Endometrium (tissue), 2 donors: ENCODE data around the gene SLC25A51.
"Not testable (repeated sequence)": the region's sequence is repeated elsewhere in the genome, so short reads cannot be mapped to it uniquely, and the experiment has no call there.

Experiments
- FAIRE-seq: peaks from 2 replicates; lab custom pipeline; 2012; peaks lifted over from hg19 to GRCh38; lab: Jason Lieb, UNC
- donor health status: control.
- donor health status: control.

SLC25A51 gene

DNA sequence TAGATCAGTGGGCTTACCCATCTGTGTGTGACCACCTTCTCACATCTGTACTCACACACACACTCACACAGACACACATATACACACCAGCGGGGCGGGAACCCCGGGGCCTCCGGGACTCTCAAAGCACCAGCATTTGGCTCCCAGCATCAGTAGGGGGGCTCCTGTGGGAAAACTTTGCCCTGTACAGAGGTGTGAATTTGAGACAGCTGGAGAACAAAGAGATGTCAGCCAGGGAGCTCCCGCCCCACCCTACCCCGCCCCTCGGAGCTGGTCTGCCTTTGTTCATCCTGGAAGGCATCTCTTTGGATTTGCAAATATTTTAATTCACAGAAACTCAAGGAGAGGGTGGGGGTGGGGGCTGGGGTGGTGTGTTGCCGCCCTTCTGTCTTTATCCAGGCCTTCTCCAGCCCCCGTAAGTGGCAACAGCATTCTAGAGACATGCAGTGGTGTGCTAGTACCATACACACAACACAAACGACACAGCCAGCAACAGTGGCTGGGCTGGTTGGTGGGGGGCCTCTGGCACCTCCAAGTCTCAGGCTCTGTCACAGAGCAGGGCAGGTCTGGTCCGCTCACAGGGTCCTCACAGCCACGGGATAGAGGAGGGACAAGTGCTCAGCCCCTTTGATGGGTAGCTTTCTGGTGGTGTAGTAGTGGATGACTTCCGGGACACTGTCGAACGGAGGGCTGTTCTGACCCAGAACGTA, 15.5 kb upstream of the SLC25A51 start:
- no peak for FAIRE-seq

DNA sequence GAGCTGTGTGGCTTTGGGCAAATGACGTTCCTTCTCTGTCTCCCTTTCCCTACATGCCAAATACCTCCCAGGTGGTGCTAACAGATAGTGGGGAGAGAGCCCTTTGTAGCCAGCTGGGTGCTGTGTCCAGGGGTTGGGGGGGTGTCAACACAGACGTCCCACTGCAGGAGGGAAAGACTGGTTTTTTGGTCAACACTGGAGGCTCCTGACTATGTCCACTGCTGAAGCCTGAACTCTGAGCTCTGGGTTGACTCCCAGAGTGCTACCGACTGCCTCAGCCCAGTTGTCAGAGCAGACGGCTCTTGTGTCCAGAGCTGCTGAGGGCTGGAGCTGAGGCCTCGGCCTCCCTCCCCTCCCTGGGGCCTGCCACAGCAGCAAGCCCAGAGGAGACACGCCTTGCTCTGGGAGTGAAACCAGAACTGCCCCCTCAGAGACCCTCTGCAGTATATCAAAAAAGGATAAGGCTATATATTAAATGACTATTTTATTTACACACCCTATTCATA, 14.8 kb upstream of the SLC25A51 start:
- FAIRE-seq, result no peak

GRCh38 chr9:37917801-37918664, 14.1 kb upstream of the SLC25A51 start:
- FAIRE-seq, result no peak

DNA sequence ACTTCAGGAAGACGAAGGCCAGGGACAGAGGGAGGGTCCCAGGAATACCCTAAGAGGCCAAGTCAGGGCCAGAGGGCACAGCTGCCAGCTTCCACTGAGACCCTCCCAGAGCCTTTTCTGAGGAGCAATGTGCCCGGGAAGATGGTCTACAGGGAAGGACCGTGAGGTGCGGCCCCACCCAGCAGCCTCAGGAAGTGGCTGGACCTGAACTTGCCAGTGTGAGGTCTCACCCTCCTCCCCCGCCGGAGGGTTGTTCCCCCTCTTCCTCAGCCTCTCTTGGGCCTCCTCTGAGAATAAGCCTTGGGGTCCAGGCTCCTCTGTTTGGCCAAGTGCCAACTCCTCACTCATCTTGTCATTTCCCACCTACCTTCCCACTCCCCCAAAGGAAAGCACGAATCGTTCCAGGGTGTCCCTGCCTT, 13.4 kb upstream of the SLC25A51 start:
- FAIRE-seq, result no peak

DNA sequence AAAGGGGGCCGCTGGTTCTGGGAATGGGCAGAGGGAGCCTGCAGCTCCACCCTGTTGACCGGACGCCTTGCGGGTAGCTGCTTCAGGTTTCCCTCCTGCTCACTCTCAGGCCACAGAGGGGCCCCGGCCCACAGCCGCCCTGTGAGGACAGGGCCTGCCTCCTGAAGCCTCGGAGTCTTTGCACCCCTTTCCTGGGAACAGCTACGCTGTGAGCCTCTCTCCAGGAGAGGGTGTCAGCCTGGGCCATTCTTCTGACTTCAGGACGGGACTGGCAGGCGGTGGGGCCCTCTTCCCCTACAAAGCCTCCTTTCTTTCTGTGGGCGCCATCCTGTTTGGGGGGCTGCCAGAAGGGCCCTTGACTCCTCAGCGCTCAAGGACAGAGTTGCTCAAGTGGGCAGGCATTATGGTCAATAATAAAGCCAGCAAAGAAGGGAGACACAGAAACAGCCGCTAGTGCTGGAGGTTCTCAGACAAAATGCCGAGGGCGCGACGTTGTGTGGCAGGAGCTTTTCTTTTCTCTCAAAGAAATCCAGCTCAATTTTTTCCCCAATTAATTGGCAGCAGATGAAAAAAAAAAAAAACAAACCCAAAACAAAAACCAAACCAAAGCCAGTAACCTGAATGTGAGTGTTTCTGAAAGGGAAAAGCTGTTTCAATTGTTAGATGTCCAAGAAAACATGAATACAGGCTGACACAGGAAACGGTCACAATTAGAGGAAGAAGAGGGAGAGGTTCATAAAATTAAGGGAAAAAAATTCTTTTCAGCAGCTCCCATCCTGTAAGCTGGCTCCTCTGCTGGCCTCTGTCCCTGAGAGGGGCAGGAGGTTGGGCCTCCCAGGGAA, 12.8 kb upstream of the SLC25A51 start:
- FAIRE-seq, result no peak

GRCh38 chr9:37915911-37916470, 12.1 kb upstream of the SLC25A51 start:
- FAIRE-seq, result no peak

DNA sequence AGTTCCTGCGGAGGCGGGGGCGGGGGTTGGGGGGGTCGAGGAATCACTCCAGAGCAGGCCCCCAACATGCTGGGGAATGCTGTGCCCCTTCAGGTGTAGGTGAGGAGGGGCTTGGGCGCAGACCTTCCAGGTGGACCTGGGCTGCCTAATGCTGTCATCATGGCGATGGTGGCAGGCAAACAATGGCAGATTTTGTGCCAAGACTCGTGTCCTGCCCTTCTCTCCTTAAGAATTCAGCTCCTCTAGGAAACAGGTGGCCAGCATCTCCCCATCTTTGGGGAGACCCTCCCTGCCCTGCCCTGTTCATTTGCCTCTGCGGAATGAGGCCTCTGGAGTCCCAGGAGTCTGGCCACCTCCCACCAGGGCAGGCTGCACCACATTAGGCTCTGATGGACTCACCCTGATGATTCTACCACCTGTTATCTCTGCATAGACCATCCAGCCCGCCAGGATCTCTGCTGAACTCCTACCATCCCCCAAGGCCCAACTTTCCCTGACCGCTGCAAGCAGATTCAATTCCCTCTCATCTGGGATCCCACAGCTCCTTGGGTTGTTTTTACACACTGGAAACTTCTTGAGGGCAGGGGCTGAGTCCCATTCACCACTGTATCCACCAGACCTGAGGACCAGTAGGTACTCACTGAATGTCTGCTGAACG, 10.9 kb upstream of the SLC25A51 start:
- no peak for FAIRE-seq

- no peak for FAIRE-seq
Measured at GRCh38 chr9:37914154-37914551, 10.2 kb upstream of the SLC25A51 start.

GRCh38 chr9:37913480-37914153, 9.7 kb upstream of the SLC25A51 start:
- no peak for FAIRE-seq

GRCh38 chr9:37911271-37911681, 7.3 kb upstream of the SLC25A51 start:
- FAIRE-seq, result no peak

GRCh38 chr9:37910271-37910670, 6.3 kb upstream of the SLC25A51 start:
- FAIRE-seq, result no peak

DNA sequence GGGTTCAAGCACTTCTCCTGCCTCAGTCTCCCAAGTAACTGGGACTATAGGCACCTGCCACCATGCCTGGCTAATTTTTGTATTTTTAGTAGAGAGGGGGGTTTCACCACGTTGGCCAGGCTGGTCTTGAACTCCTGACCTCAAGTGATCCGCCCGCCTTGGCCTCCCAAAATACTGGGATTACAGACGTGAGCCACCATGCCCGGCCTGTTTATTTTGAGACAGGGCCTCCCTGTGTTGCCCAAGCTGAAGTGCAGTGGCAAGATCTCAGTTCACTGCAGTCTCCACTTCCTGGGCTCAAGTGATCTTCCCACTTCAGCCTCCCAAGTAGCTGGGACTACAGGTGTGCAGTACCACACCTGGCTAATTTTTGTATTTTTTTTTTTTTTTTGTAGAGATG, 5.9 kb upstream of the SLC25A51 start:
- FAIRE-seq, result not testable (repeated sequence)

DNA sequence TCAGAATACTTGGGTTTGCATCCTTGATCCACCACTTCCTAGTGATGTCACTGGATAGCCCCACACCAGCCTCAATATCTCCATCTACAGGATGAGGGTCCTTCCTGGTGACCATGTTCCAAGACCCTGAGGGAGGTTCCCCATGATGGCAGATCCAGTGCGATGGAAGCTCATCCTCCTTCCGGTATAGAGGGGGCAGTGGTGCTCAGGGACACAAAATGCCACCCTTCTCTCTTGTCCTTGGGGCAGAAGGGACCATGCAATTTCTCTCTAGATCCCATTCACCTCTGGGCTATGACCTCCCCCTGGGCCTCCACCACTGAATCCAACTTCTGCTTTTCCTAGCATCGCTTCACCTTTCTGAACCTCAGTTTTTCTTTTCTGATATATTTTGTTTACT, 5.4 kb upstream of the SLC25A51 start:
- FAIRE-seq, result no peak

- no peak for FAIRE-seq
Measured at GRCh38 chr9:37908698-37909186, 4.8 kb upstream of the SLC25A51 start.

- no peak for FAIRE-seq
Measured at GRCh38 chr9:37908283-37908682, 4.4 kb upstream of the SLC25A51 start.

DNA sequence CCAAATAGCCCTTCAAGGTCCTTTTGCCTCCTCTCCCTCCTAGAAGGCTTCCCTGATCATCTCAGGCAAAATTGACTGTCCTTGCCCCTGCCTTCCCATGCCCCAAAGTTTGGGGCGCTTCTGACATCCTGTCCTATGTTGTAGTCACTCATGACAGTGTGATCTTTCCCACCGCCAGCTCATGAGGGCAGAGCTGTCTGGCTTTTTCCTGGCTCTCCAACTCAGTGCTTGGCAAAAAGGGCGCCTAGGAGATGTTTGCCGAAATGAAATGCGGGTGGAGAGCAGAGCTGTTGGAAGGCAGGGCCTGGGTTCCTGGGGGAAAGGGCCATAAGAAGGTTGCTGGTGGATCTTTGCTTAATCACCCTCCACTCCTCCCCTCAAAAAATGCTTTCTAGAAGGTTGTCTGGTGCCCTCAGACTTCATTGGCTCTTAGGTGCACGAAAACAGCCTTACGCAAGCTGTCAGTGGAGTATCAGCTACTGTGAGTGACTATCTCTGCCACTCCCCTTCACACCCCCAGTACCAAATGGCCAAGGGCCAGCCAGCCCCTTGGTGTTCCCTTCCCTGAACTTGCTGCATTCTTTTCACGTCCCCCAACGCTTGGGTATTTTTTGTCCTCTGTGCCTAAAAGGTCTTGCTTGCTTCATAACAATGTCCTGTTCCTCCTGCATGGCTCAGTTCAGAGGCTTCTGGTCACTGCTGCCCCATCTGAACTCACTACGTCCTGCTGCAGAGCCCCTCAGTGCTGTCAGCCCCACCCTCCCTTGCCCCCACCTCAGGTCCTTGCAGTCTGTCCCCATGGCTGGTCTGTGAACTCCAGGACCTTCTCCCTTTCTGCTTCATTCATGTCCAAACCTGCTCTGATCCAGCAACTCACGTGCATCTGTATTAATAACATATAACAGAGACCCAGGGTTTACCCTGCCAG, 2.6 kb upstream of the SLC25A51 start:
- no peak for FAIRE-seq

- FAIRE-seq, result no peak
Measured at GRCh38 chr9:37905776-37906175, 1.8 kb upstream of the SLC25A51 start.

DNA sequence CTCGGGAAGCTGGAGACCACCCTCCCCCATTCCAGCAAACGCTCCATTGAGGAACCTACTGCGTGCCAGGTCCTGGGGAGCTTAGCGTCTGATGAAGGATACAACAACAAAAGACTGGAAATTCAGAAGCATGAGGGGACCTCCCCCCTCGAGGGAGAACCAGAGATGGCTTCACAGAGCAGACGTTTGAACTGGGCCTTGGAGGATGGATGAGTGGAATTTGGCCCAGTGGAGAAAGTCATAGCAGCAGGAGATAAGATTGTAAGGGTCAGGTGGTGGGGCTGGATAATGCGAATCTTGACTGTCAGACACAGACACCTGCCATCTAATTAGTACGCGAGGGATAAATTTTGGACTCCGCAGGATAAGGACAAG, 1.2 kb upstream of the SLC25A51 start:
- FAIRE-seq, result no peak

DNA sequence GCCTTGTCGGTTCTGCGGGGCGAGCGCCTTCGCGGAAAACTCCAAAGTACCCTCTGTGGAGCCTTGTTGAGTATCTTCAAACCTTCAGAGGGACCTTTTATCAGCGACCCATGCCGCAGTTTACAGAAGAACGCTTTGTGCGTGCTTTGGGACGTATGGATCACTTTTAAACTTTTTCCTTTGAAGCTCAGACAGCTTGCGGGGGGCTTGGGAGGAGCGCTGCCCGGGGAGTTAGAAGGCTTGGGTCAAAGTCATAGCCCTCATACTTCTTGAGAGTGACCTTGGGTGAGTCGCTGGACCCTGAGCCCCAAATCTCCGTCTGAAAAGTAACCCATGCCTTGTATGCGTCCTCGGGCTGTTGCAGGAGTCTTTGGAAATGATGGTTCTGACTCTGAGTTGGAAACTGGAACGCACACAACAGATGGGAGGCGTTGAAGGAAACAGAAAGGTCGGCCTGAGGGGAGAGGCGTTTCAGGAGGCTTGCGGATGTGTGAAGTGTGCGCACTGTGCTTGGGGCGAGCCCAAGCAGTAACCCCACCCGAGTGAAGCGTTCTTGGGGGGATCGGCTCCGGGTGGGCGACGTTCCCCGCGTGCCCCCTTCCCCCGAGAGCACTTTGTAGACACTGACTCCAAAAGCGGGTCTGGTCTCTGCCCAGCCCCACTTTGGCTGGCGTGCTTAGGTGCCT, 661 bp upstream of the SLC25A51 start:
- FAIRE-seq, result no peak
